ENCODE results near the gene WDR62. TPM values are rescaled to one million over a fixed set of nuclear protein-coding genes. Genes with fewer than 3 reads are reported as not detected.

The WDR62 gene
- total RNA-seq, 4 donors from 2014 or later, result 0.78 to 1.8 (median 0.84) TPM

DNA sequence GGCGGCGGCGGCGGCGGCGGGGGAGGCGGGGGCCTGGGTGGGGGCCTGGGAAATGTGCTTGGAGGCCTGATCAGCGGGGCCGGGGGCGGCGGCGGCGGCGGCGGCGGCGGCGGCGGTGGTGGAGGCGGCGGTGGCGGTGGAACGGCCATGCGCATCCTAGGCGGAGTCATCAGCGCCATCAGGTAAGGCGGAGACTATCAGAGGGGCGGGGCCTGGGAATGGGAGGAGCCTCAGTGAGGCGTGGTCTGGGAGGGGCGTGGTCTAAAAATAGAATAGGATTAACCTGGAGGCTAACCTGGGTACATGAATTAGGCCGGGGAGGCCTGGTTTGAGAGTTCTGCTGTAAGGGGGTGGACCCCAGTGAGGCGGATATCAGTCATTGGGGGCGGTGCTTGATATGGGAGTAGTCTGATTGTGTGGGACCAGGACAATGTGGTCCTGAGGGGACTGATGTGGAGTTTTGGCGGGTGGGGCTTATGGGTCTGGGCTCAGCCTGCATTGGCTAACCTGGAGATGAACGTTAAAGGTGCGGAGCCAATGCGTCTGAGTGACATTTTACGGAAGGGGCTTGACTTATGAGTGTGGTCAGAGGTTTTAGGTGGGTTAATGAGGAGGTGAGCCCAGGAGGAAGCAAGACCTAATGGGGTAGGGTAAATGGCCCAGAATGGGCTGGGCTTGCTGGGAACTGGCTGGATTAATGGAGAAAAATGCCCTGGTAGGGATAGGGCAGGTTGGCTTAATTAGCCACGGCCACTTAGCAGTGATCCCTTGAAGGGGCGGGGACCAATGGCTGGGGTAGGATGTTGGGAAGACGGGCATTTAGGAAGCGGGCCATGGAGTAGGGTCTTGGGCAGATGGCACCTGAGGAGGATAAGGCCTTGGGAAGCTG lies 86.6 kb downstream of the WDR62 start:
- no peaks in the 10 kb centered on the region for H3K27me3 ChIP-seq
- intact Hi-C loops (cut with DNase I), result no loop called here
- peak overlapping the region; percentile 91 to 97 (median 96) for H3K27ac ChIP-seq
- peak in 1 of 2 donors; percentile 76 for TF ChIP-seq POLR2A (IDR thresholded peaks at IDR 0.05)
- TF ChIP-seq, protein P1, sequence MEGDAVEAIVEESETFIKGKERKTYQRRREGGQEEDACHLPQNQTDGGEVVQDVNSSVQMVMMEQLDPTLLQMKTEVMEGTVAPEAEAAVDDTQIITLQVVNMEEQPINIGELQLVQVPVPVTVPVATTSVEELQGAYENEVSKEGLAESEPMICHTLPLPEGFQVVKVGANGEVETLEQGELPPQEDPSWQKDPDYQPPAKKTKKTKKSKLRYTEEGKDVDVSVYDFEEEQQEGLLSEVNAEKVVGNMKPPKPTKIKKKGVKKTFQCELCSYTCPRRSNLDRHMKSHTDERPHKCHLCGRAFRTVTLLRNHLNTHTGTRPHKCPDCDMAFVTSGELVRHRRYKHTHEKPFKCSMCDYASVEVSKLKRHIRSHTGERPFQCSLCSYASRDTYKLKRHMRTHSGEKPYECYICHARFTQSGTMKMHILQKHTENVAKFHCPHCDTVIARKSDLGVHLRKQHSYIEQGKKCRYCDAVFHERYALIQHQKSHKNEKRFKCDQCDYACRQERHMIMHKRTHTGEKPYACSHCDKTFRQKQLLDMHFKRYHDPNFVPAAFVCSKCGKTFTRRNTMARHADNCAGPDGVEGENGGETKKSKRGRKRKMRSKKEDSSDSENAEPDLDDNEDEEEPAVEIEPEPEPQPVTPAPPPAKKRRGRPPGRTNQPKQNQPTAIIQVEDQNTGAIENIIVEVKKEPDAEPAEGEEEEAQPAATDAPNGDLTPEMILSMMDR (IDR thresholded peaks at IDR 0.05), result no peak
- H3K9me3 ChIP-seq, result no peaks in the 10 kb centered on the region
- peak; percentile 76 to 83 for DNase-seq
- WGBS, 2 donors, result 35 to 45% methylated on average over 18 to 25 of the region's 42 CpGs
- peaks cover 5 to 26% of the 10 kb centered on the region in 2 donors for H3K4me1 ChIP-seq
- peak overlapping the region in 2 of 3 donors; percentile 68 to 85 for H3K4me3 ChIP-seq (replicated peaks in 1 of 3)
- peaks cover 29 to 35% of the 10 kb centered on the region in 2 donors for H3K36me3 ChIP-seq

DNA sequence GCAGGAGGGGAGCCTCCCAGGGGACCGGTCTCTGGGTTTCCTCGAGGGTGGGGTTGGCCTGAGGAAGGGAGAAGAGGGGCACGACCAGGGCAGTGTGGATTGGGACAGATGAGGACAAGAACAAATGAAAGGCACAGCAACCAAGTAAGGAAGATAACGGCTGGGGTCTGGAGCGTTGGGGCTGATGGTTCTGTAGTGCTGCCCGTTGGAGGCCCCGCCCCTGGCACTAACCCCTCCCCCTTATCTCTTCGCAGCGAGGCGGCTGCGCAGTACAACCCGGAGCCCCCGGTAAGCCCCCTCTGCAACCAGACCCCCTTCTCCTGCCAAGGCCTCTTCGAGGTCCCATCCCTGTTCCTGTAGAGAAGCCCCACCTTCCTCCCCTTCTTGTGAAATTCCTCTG lies 87.3 kb downstream of the WDR62 start:
- intact Hi-C loops (cut with DNase I), result no loop called here
- Histone ChIP-seq H3K4me1 (peaks cover 3 to 18% of the 10 kb centered on the region in 2 donors), H3K9me3 (no peaks in the 10 kb centered on the region), H3K27me3 (no peaks in the 10 kb centered on the region), H3K27ac (no peak overlapping the region), H3K4me3 (replicated peaks in 1 of 3) (no peak overlapping the region), H3K36me3 (peaks cover 37 to 42% of the 10 kb centered on the region in 2 donors)
- WGBS, 2 donors, result 94% methylated on average over 14 of the region's 14 CpGs
- DNase-seq, result no peak
- TF ChIP-seq POLR2A (IDR thresholded peaks at IDR 0.05), result no peak
- TF ChIP-seq, protein P1 (IDR thresholded peaks at IDR 0.05), result no peak

DNA sequence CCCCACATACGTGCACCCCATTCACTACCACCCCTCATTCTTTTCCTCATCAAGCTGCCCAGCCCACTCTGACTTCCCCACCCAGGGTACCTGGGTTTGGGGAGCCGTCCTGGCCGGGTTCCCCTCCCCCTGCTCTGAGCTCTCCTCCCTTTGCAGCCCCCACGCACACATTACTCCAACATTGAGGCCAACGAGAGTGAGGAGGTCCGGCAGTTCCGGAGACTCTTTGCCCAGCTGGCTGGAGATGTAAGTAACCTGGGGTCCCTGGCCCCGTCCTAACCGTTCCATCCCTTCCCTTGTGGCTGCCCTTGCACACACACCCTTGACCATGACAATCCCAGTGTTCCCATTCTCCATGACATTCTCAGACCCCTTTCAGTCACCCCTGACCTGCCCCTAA lies 87.8 kb downstream of the WDR62 start:
- peaks cover 41 to 45% of the 10 kb centered on the region in 2 donors for H3K36me3 ChIP-seq
- no peaks in the 10 kb centered on the region for H3K27me3 ChIP-seq
- TF ChIP-seq POLR2A (IDR thresholded peaks at IDR 0.05), result no peak
- TF ChIP-seq, protein P1 (IDR thresholded peaks at IDR 0.05), result no peak
- WGBS, 2 donors, result 94% methylated on average over 9 of the region's 9 CpGs
- no peak overlapping the region for H3K27ac ChIP-seq
- H3K9me3 ChIP-seq, result no peaks in the 10 kb centered on the region
- H3K4me1 ChIP-seq, result peaks cover 0 to 14% of the 10 kb centered on the region in 2 donors
- intact Hi-C loops (cut with DNase I), result no loop called here
- no peak overlapping the region for H3K4me3 ChIP-seq (replicated peaks in 1 of 3)
- DNase-seq, result no peak

DNA sequence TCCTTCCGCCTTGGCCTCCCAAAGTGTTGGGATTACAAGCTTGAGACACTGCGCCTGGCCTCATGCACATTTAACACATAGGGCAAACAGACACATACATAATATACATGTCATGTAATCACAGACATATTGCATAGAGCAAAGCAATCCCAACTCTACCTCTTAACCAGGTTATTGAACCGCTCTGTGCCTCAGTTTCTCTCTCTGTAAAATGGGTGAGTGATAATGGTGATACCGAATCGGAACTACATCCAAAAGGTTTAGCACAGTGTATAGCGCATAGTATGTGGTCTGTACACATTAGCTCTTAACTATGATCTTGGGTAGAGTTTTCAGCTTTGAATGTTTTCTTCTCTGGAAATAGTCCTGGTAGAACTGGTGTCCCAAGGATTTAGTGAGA lies 89.9 kb downstream of the WDR62 start:
- TF ChIP-seq, protein P1 (IDR thresholded peaks at IDR 0.05), result no peak
- no peak for TF ChIP-seq POLR2A (IDR thresholded peaks at IDR 0.05)
- Histone ChIP-seq H3K4me1 (peaks cover 0 to 13% of the 10 kb centered on the region in 2 donors), H3K27ac (no peak overlapping the region), H3K36me3 (peaks cover 52 to 60% of the 10 kb centered on the region in 2 donors), H3K4me3 (replicated peaks in 1 of 3) (no peak overlapping the region), H3K9me3 (no peaks in the 10 kb centered on the region), H3K27me3 (no peaks in the 10 kb centered on the region)
- 98 to 99% methylated on average over 6 of the region's 6 CpGs for WGBS, 2 donors
- no peak for DNase-seq
- intact Hi-C loops (cut with DNase I), result no loop called here
